ENCODE measurements around the gene ARIH2.
"Not testable (repeated sequence)": the region's sequence is repeated elsewhere in the genome, so short reads cannot be mapped to it uniquely, and the experiment has no call there.

The ARIH2 gene

DNA sequence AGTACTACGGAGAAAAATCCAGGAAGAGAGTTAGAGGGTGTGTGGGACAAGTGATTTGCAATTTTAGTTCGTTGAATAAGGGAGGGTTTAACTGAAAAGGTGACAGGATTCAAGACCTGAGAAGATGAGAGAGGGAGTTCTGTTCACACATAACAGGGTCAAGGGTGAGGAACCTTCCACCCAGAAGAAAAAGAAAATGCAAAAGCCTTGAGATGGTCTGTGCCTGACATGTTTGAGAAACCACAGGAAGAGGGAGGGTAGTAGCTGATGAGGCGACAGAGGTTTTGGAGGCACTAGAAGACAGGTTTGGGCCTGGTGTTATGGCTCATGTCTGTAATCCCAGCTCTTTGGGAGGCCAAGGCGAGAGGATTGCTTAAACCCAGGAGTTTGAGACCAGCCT, 19.4 kb upstream of the ARIH2 start:
- peak overlapping the region; percentile 54 for H3K9ac ChIP-seq (ENCODE audit: low read length)
- H3K4me3 ChIP-seq (ENCODE audit: low read length), result peak overlapping the region; percentile 90
- H3K36me3 ChIP-seq (replicated peaks; ENCODE audit: low read depth, low read length), result no peaks in the 10 kb centered on the region
- no peaks in the 10 kb centered on the region for H3K79me2 ChIP-seq (ENCODE audit: low read length)
- H3K27me3 ChIP-seq (ENCODE audit: low read depth, low read length), result no peaks in the 10 kb centered on the region
- H3K27ac ChIP-seq (ENCODE audit: low read length), result peak overlapping the region; percentile 43
- H3K4me2 ChIP-seq (ENCODE audit: low read length), result peak overlapping the region; percentile 81
- TF ChIP-seq, protein P1, sequence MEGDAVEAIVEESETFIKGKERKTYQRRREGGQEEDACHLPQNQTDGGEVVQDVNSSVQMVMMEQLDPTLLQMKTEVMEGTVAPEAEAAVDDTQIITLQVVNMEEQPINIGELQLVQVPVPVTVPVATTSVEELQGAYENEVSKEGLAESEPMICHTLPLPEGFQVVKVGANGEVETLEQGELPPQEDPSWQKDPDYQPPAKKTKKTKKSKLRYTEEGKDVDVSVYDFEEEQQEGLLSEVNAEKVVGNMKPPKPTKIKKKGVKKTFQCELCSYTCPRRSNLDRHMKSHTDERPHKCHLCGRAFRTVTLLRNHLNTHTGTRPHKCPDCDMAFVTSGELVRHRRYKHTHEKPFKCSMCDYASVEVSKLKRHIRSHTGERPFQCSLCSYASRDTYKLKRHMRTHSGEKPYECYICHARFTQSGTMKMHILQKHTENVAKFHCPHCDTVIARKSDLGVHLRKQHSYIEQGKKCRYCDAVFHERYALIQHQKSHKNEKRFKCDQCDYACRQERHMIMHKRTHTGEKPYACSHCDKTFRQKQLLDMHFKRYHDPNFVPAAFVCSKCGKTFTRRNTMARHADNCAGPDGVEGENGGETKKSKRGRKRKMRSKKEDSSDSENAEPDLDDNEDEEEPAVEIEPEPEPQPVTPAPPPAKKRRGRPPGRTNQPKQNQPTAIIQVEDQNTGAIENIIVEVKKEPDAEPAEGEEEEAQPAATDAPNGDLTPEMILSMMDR (IDR thresholded peaks at IDR 0.05; ENCODE audit: low read depth, low read length), result no peak
- no peak for TF ChIP-seq EZH2phosphoT487 (IDR thresholded peaks at IDR 0.05; ENCODE audit: low read depth)
- no peaks in the 10 kb centered on the region for H4K20me1 ChIP-seq (ENCODE audit: insufficient read depth, low read length)
- peaks cover 20% of the 10 kb centered on the region for H3K4me1 ChIP-seq (ENCODE audit: low read length)
- peak overlapping the region; percentile 93 for H2AFZ ChIP-seq (ENCODE audit: low read depth, low read length)
- H3K9me3 ChIP-seq (ENCODE audit: insufficient read depth, low read length), result no peaks in the 10 kb centered on the region

DNA sequence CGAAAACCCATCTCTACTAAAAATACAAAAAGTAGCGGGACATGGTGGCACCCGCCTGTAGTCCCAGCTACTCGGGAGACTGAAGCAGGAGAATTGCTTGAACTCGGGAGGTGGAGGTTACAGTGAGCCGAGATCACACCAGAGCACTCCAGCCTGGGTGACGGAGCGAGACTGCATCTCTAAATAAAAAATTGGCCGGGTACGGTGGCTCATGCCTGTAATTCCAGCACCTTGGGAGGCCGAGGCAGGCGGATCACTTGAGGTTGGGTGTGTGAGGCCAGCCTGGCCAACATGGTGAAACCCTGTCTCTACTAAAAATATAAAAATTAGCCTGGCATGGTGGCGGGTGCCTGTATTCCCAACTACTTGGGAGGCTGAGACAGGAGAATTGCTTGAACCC, 11.6 kb upstream of the ARIH2 start:
- H3K27ac ChIP-seq (ENCODE audit: low read length); H4K20me1 ChIP-seq (ENCODE audit: insufficient read depth, low read length); H3K4me1 ChIP-seq (ENCODE audit: low read length); H3K27me3 ChIP-seq (ENCODE audit: low read depth, low read length); H2AFZ ChIP-seq (ENCODE audit: low read depth, low read length); H3K79me2 ChIP-seq (ENCODE audit: low read length); H3K36me3 ChIP-seq (replicated peaks; ENCODE audit: low read depth, low read length); H3K4me2 ChIP-seq (ENCODE audit: low read length); H3K4me3 ChIP-seq (ENCODE audit: low read length); H3K9ac ChIP-seq (ENCODE audit: low read length); H3K9me3 ChIP-seq (ENCODE audit: insufficient read depth, low read length): not testable (repeated sequence)

DNA sequence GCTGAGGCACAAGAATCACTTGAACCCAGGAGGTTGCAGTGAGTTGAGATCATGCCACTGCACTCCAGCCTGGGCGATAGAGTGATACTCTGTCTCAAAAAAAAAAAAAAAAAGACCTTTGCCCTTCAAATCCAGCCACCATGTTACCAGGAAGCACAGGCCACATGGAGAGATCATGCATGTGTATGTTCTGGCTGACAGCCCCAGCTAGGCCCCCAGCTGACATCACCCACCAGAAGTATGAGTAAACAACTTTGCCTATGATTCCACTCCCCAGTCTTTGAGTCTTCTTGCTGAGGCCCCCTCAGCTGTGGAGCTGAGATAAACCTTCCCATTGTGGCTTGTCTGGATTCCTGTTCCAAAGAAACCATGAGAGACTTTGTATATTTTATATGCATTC, 3.3 kb upstream of the ARIH2 start:
- peaks cover 3% of the 10 kb centered on the region for H4K20me1 ChIP-seq (ENCODE audit: insufficient read depth, low read length)
- H3K4me1 ChIP-seq (ENCODE audit: low read length), result peaks cover 5% of the 10 kb centered on the region
- no peak overlapping the region for H3K9ac ChIP-seq (ENCODE audit: low read length)
- H3K4me3 ChIP-seq (ENCODE audit: low read length), result no peak overlapping the region
- no peak overlapping the region for H2AFZ ChIP-seq (ENCODE audit: low read depth, low read length)
- TF ChIP-seq EZH2phosphoT487 (IDR thresholded peaks at IDR 0.05; ENCODE audit: low read depth), result no peak
- TF ChIP-seq, protein P1 (IDR thresholded peaks at IDR 0.05; ENCODE audit: low read depth, low read length), result no peak
- peaks cover 25% of the 10 kb centered on the region for H3K79me2 ChIP-seq (ENCODE audit: low read length)
- H3K9me3 ChIP-seq (ENCODE audit: insufficient read depth, low read length), result no peaks in the 10 kb centered on the region
- H3K27me3 ChIP-seq (ENCODE audit: low read depth, low read length), result no peaks in the 10 kb centered on the region
- H3K27ac ChIP-seq (ENCODE audit: low read length), result no peak overlapping the region
- no peak overlapping the region for H3K4me2 ChIP-seq (ENCODE audit: low read length)
- H3K36me3 ChIP-seq (replicated peaks; ENCODE audit: low read depth, low read length), result no peaks in the 10 kb centered on the region

DNA sequence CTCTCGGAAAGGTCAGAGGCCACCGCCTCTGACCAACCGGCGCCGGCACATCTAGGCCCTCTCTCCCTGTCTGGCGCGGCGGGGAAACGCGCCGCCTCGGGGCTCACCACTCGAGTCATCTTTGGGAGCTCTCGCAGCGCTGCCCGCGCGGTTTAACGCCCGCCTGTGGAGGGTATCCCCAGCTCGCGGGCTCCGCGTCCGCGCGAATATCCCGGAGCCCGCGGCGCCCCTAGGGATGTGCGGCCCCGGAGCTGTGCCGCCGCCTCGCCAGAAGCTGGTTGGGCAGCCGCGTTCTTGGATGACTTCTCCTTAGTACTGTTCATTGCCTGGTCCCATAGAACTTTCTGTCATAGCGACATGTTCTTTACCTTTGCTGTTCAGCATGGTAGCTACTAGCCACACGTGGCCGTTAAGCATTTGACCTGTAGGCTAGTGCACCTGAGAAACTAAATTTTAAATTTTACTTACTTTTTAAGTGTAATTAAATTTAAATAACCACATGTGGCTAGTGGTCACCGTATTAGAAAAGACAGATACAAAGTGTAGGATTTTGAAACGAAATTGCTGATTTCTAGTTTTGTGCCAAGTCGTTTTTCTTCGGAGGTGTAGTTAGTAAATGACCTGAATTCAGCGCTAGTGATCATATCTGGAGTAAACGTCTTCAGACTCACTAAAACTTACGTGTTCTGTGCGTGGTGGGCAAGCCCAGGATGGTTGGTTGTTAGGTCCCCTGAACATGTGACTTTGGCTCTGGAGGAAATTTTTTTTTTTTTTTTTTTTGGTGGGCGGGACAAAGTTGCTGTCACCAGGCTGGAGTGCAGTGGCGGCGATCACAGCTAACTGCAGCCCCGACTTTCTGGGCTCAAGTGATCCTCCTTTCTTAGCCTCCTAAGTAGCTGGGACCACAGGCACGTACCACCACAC, 835 bp downstream of the ARIH2 start:
- Histone ChIP-seq H3K36me3 (replicated peaks; ENCODE audit: low read depth, low read length) (peaks cover 9% of the 10 kb centered on the region), H2AFZ (ENCODE audit: low read depth, low read length) (0 out of 2 replicates have a peak overlapping the region, but pooled peaks have one; percentile 19), H3K79me2 (ENCODE audit: low read length) (peaks cover 59% of the 10 kb centered on the region), H3K4me2 (ENCODE audit: low read length) (peak overlapping the region; percentile 55), H4K20me1 (ENCODE audit: insufficient read depth, low read length) (peaks cover 15% of the 10 kb centered on the region), H3K4me1 (ENCODE audit: low read length) (peaks cover 10% of the 10 kb centered on the region), H3K9me3 (ENCODE audit: insufficient read depth, low read length) (no peaks in the 10 kb centered on the region), H3K27ac (ENCODE audit: low read length) (peak overlapping the region; percentile 95), H3K27me3 (ENCODE audit: low read depth, low read length) (no peaks in the 10 kb centered on the region), H3K9ac (ENCODE audit: low read length) (peak overlapping the region; percentile 93), H3K4me3 (ENCODE audit: low read length) (peak overlapping the region; percentile 87)
- TF ChIP-seq, protein P1 (IDR thresholded peaks at IDR 0.05; ENCODE audit: low read depth, low read length), result no peak
- no peak for TF ChIP-seq EZH2phosphoT487 (IDR thresholded peaks at IDR 0.05; ENCODE audit: low read depth)
